CD4-positive, alpha-beta T cell (primary cell): ENCODE data around the gene PRR22. TPM values are rescaled to one million over a fixed set of nuclear protein-coding genes. Genes with fewer than 3 reads are reported as not detected.

Source experiments
- ATAC-seq: fragments of 200-7000 bp; cut with Tn5 transposase; one replicate; pipeline ENCODE4 v1.10.0; 2022; ENCODE audit warnings: mild to moderate bottlenecking; ENCODE audit not compliant: poor library complexity
- CTCF ChIA-PET: fragments of 350-600 bp; sonication (Branson Sonifier 250); formaldehyde crosslinking; loops from one replicate; lab custom pipeline; 2021; ENCODE audit warnings: antibody characterized with exemption, inconsistent platforms; lab: Charles Lee
- POLR2A ChIA-PET: fragments of 350-600 bp; sonication (Branson Sonifier 250); formaldehyde crosslinking; loops from one replicate; lab custom pipeline; 2021; ENCODE audit warnings: antibody characterized with exemption, inconsistent platforms; lab: Charles Lee
- DNase-seq, 14 experiments: peaks; one replicate each; pipeline ENCODE4 v3.0.0-alpha.2; 2013 to 2020; ENCODE audit warnings: mixed read lengths in 2 of 14
- H3K27ac ChIP-seq, 2 donors: one replicate each; pipeline versions ENCODE4 v1.5.1 to v1.7.0; 2013; ENCODE audit warnings: low read length in 2 of 2, low read depth in 1 of 2, mild to moderate bottlenecking in 1 of 2
- H3K27me3 ChIP-seq, 2 experiments: 1 replicate in 1 of 2; 2 replicates in 1 of 2; pipeline versions ENCODE4 v1.6.1 to v1.7.0; 2013; ENCODE audit warnings: low read length in 2 of 2, control low read depth in 1 of 2, mild to moderate bottlenecking in 1 of 2, moderate library complexity in 1 of 2; ENCODE audit not compliant: insufficient read depth in 2 of 2, control insufficient read depth in 1 of 2
- H3K36me3 ChIP-seq: one replicate; pipeline ENCODE4 v1.6.1; 2013; ENCODE audit warnings: low read length, control low read depth; ENCODE audit not compliant: insufficient read depth
- H3K4me1 ChIP-seq: one replicate; pipeline ENCODE4 v1.6.1; 2013; ENCODE audit warnings: low read length, control low read depth; ENCODE audit not compliant: insufficient read depth
- H3K4me3 ChIP-seq: one replicate; pipeline ENCODE4 v1.5.1; 2013; ENCODE audit warnings: mild to moderate bottlenecking, low read length, moderate library complexity
- H3K9me3 ChIP-seq, 2 experiments: 1 replicate in 1 of 2; 2 replicates in 1 of 2; pipeline versions ENCODE4 v1.6.1 to v1.7.0; 2013; ENCODE audit warnings: low read length in 2 of 2, mild to moderate bottlenecking in 2 of 2, control low read depth in 1 of 2, moderate library complexity in 1 of 2; ENCODE audit not compliant: control insufficient read depth in 1 of 2, insufficient read depth in 1 of 2
- H3K27ac Mint-ChIP-seq: one replicate; pipeline ENCODE4 v1.8.0; 2020; ENCODE audit warnings: mixed read lengths
- H3K27me3 Mint-ChIP-seq: one replicate; pipeline ENCODE4 v1.8.0; 2021; ENCODE audit warnings: mixed read lengths
- H3K36me3 Mint-ChIP-seq: one replicate; pipeline ENCODE4 v1.8.0; 2021; ENCODE audit warnings: low read depth, mixed read lengths
- H3K4me1 Mint-ChIP-seq: one replicate; pipeline ENCODE4 v1.8.0; 2021; ENCODE audit warnings: low read depth, mixed read lengths
- H3K4me3 Mint-ChIP-seq: one replicate; pipeline ENCODE4 v1.8.0; 2020; ENCODE audit warnings: mild to moderate bottlenecking, mixed read lengths
- H3K9me3 Mint-ChIP-seq: one replicate; pipeline ENCODE4 v1.8.0; 2020; ENCODE audit warnings: mixed read lengths
- CTCF ChIP-seq: fragments of 200-600 bp; IDR thresholded peaks from one replicate; pipeline ENCODE4 v1.8.0; 2022; ENCODE audit warnings: antibody characterized with exemption, mild to moderate bottlenecking
- intact Hi-C, 2 experiments: fragments of 100-400 bp; cut with DNase I in 1 of 2; cut with micrococcal nuclease in 1 of 2; formaldehyde crosslinking; loops; one replicate each; pipeline versions ENCODE4 v1.15.1 to v1.9.0; 2023 to 2025; cut with DNase I, micrococcal nuclease
- total RNA-seq, 174 experiments: library from RNA in 2 of 174; stranded (reverse) in 2 of 174; gene quantifications; one replicate each; pipeline ENCODE4 v1.2.3 and lab custom pipeline; 2021 to 2026

PRR22 gene
- total RNA-seq, 2 experiments from 2014 or later: 3.1 to 4.9 TPM

- peaks cover 1% of the 10 kb centered on the region for H3K4me1 Mint-ChIP-seq
- H3K36me3 Mint-ChIP-seq: no peaks in the 10 kb centered on the region
- no peaks in the 10 kb centered on the region for H3K27me3 ChIP-seq
- no peaks in the 10 kb centered on the region for H3K27me3 Mint-ChIP-seq
- H3K9me3 Mint-ChIP-seq: no peaks in the 10 kb centered on the region
- peak in 1 of 14 experiments; percentile 16 for DNase-seq
- H3K36me3 ChIP-seq: no peaks in the 10 kb centered on the region
- H3K9me3 ChIP-seq: peaks cover 0 to 10% of the 10 kb centered on the region in 2 experiments
- no peak overlapping the region for H3K27ac Mint-ChIP-seq
- intact Hi-C loops: loop anchor here in 1 of 2 experiments (5.0 kb wide), 1 partner anchor 168 kb away; the partner anchor contains the start of gene RANBP3
- H3K4me1 ChIP-seq: peaks cover 10% of the 10 kb centered on the region
- H3K4me3 Mint-ChIP-seq: no peak overlapping the region
- no peak for TF ChIP-seq CTCF
- no peak overlapping the region for H3K27ac ChIP-seq
- ATAC-seq: no peak
- H3K4me3 ChIP-seq: no peak overlapping the region
- POLR2A ChIA-PET: no interaction called here
- CTCF ChIA-PET: no interaction called here
These were observed 24.9 kb upstream of the PRR22 start for GRCh38 chr19:5809469-5809868.

- H3K9me3 ChIP-seq: peaks cover 0 to 10% of the 10 kb centered on the region in 2 experiments
- POLR2A ChIA-PET: interaction anchor here (0.7 kb wide), 1 partner anchor 164 kb away, joined by 3 read pairs; no protein-coding TSS in a partner anchor
- CTCF ChIA-PET: interaction anchor here (0.5 to 1.1 kb wide), 2 partner anchors 213 to 492 kb away, joined by 4 read pairs; no protein-coding TSS in a partner anchor
- no peak for ATAC-seq
- no peak overlapping the region for H3K27ac ChIP-seq
- H3K27me3 ChIP-seq: no peaks in the 10 kb centered on the region
- no peaks in the 10 kb centered on the region for H3K9me3 Mint-ChIP-seq
- peaks cover 5% of the 10 kb centered on the region for H3K4me1 Mint-ChIP-seq
- H3K4me3 ChIP-seq: no peak overlapping the region
- peaks cover 14% of the 10 kb centered on the region for H3K4me1 ChIP-seq
- H3K36me3 Mint-ChIP-seq: no peaks in the 10 kb centered on the region
- TF ChIP-seq CTCF: no peak
- H3K27me3 Mint-ChIP-seq: no peaks in the 10 kb centered on the region
- no peaks in the 10 kb centered on the region for H3K36me3 ChIP-seq
- intact Hi-C loops: loop anchor here in 1 of 2 experiments (5.0 kb wide), 1 partner anchor 168 kb away; the partner anchor contains the start of gene RANBP3
- peak in 1 of 14 experiments; percentile 13 for DNase-seq
- H3K4me3 Mint-ChIP-seq: no peak overlapping the region
- H3K27ac Mint-ChIP-seq: no peak overlapping the region
These were observed 24.5 kb upstream of the PRR22 start for GRCh38 chr19:5809053-5809452.

- no peak overlapping the region for H3K4me3 ChIP-seq
- H3K9me3 ChIP-seq: peaks cover 0 to 10% of the 10 kb centered on the region in 2 experiments
- intact Hi-C loops: loop anchor here in 1 of 2 experiments (5.0 kb wide), 1 partner anchor 169 kb away; the partner anchor contains the start of gene RANBP3
- POLR2A ChIA-PET: interaction anchor here (0.6 to 1.2 kb wide), 3 partner anchors 18 to 165 kb away, joined by 3 read pairs; no protein-coding TSS in a partner anchor
- TF ChIP-seq CTCF: no peak
- DNase-seq (peak in 1 of 14 experiments; percentile 25), ATAC-seq (no peak)
- Mint-ChIP-seq H3K4me1 (peaks cover 12% of the 10 kb centered on the region), H3K27me3 (peaks cover 5% of the 10 kb centered on the region), H3K9me3 (no peaks in the 10 kb centered on the region), H3K4me3 (no peak overlapping the region), H3K27ac (no peak overlapping the region), H3K36me3 (no peaks in the 10 kb centered on the region)
- H3K36me3 ChIP-seq: no peaks in the 10 kb centered on the region
- H3K27ac ChIP-seq: no peak overlapping the region
- CTCF ChIA-PET: interaction anchor here (0.5 to 1.1 kb wide), 2 partner anchors 214 to 493 kb away, joined by 4 read pairs; no protein-coding TSS in a partner anchor
- peaks cover 22% of the 10 kb centered on the region for H3K4me1 ChIP-seq
- H3K27me3 ChIP-seq: no peaks in the 10 kb centered on the region
These were observed 23.7 kb upstream of the PRR22 start for GRCh38 chr19:5808120-5808816.
